ENCODE measurements around the gene MIB1.

Gene MIB1

GRCh38 chr18:21900605-21901352, 160.2 kb downstream of the MIB1 start:
- DNase-seq = no peak

GRCh38 chr18:21901423-21901945, 160.9 kb downstream of the MIB1 start:
- DNase-seq = no peak

- DNase-seq = no peak
Measured at GRCh38 chr18:21903709-21904108, 163.1 kb downstream of the MIB1 start.

GRCh38 chr18:21904856-21905255, 164.3 kb downstream of the MIB1 start:
- no peak for DNase-seq

- DNase-seq = no peak
Measured at GRCh38 chr18:21907451-21907850, 166.9 kb downstream of the MIB1 start.

- DNase-seq = no peak
Measured at GRCh38 chr18:21908711-21909110, 168.1 kb downstream of the MIB1 start.

GRCh38 chr18:21910906-21911305, 170.3 kb downstream of the MIB1 start:
- no peak for DNase-seq

GRCh38 chr18:21911551-21911950, 171.0 kb downstream of the MIB1 start:
- DNase-seq = no peak

- DNase-seq = no peak
Measured at GRCh38 chr18:21912339-21913239, 172.0 kb downstream of the MIB1 start.

GRCh38 chr18:21914739-21915319, 174.2 kb downstream of the MIB1 start:
- peak; percentile 56 for DNase-seq

GRCh38 chr18:21915546-21915945, 175.0 kb downstream of the MIB1 start:
- DNase-seq = no peak

- no peak for DNase-seq
Measured at GRCh38 chr18:21916594-21916993, 176.0 kb downstream of the MIB1 start.

GRCh38 chr18:21918693-21919092, 178.1 kb downstream of the MIB1 start:
- DNase-seq = no peak
